Breast epithelium (tissue), 3 donors: ENCODE results near the gene F2R.

Source experiments
- POLR2A ChIP-seq: fragments of 450-650 bp; IDR thresholded peaks from one replicate; pipeline ENCODE4 v1.6.1; 2016; ENCODE audit warnings: antibody characterized with exemption, mild to moderate bottlenecking, moderate library complexity
- POLR2AphosphoS5 ChIP-seq, 3 donors: sonication (generic); formaldehyde crosslinking; IDR thresholded peaks; one replicate each; pipeline ENCODE4 v1.6.1; 2017; ENCODE audit warnings: antibody characterized with exemption in 3 of 3
- TF ChIP-seq, protein P1 (sequence below), 3 donors: fragments of 450-650 bp; IDR thresholded peaks; one replicate each; pipeline ENCODE4 v1.5.1; 2016 to 2017; ENCODE audit warnings: antibody characterized with exemption in 3 of 3, mild to moderate bottlenecking in 3 of 3, moderate library complexity in 3 of 3

DNA sequence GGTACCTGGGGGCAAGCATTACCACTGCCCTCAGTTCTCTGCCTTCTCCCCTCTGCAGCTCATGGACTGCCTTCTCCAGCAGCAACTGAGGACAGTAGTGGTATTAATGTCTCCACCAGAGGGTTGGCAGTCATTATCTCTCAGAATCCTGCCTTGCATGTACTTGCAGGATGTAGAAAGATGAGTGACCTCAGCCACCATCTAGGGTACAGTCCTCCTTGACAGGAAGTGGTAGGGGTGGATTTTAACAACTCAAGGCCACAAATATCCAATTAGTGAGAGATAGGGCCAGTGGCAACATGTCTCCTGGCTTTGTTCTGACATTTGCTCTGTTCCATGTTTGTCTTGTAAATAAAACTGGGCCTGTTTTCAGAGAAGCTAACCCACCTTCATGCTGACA, 47.2 kb downstream of the F2R start:
- TF ChIP-seq, protein P1, sequence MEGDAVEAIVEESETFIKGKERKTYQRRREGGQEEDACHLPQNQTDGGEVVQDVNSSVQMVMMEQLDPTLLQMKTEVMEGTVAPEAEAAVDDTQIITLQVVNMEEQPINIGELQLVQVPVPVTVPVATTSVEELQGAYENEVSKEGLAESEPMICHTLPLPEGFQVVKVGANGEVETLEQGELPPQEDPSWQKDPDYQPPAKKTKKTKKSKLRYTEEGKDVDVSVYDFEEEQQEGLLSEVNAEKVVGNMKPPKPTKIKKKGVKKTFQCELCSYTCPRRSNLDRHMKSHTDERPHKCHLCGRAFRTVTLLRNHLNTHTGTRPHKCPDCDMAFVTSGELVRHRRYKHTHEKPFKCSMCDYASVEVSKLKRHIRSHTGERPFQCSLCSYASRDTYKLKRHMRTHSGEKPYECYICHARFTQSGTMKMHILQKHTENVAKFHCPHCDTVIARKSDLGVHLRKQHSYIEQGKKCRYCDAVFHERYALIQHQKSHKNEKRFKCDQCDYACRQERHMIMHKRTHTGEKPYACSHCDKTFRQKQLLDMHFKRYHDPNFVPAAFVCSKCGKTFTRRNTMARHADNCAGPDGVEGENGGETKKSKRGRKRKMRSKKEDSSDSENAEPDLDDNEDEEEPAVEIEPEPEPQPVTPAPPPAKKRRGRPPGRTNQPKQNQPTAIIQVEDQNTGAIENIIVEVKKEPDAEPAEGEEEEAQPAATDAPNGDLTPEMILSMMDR (IDR thresholded peaks at IDR 0.05): no peak
- TF ChIP-seq POLR2A: no peak
- TF ChIP-seq POLR2AphosphoS5 (IDR thresholded peaks at IDR 0.05): no peak
